Hepatocyte (in vitro differentiated cells): ENCODE data around the gene TM4SF20. TPM values are rescaled to one million over a fixed set of nuclear protein-coding genes. Genes with fewer than 3 reads are reported as not detected.

Experiments
- DNase-seq: peaks from one replicate; pipeline ENCODE4 v3.0.0-alpha.2; 2016; ENCODE audit warnings: low spot score
- H2AFZ ChIP-seq: fragments of 200-600 bp; sonication (generic); 2 replicates; pipeline ENCODE4 v1.6.0; 2016; ENCODE audit warnings: antibody characterized with exemption, mild to moderate bottlenecking
- H3K27ac ChIP-seq: fragments of 200-600 bp; sonication (generic); 2 replicates; pipeline ENCODE4 v1.5.1; 2016; ENCODE audit warnings: mild to moderate bottlenecking
- H3K27me3 ChIP-seq: fragments of 200-600 bp; sonication (generic); 2 replicates; pipeline ENCODE4 v1.6.1; 2016
- H3K36me3 ChIP-seq: fragments of 200-600 bp; sonication (generic); replicated peaks from 2 replicates; pipeline ENCODE4 v1.5.1; 2016; ENCODE audit warnings: low read depth; ENCODE audit not compliant: insufficient read depth
- H3K4me1 ChIP-seq: fragments of 200-600 bp; sonication (generic); 2 replicates; pipeline ENCODE4 v1.5.1; 2016; ENCODE audit warnings: mild to moderate bottlenecking, moderate library complexity; ENCODE audit not compliant: insufficient read depth
- H3K4me2 ChIP-seq: fragments of 200-600 bp; sonication (generic); 2 replicates; pipeline ENCODE4 v1.6.0; 2016
- H3K4me3 ChIP-seq: fragments of 200-600 bp; sonication (generic); 2 replicates; pipeline ENCODE4 v1.5.1; 2016; ENCODE audit warnings: mild to moderate bottlenecking
- H3K79me2 ChIP-seq: fragments of 200-600 bp; sonication (generic); 2 replicates; pipeline ENCODE4 v1.6.0; 2017; ENCODE audit warnings: mild to moderate bottlenecking
- H3K9me2 ChIP-seq: fragments of 200-600 bp; sonication (generic); replicated peaks from 2 replicates; pipeline ENCODE4 v1.6.0; 2017; ENCODE audit warnings: mild to moderate bottlenecking; ENCODE audit not compliant: insufficient read depth
- H3K9me3 ChIP-seq: fragments of 200-600 bp; sonication (generic); 2 replicates; pipeline ENCODE4 v1.5.1; 2016; ENCODE audit warnings: low read depth, mild to moderate bottlenecking
- H4K20me1 ChIP-seq: fragments of 200-600 bp; sonication (generic); 2 replicates; pipeline ENCODE4 v1.6.0; 2016; ENCODE audit warnings: mild to moderate bottlenecking; ENCODE audit not compliant: insufficient read depth, poor library complexity, severe bottlenecking
- EZH2 ChIP-seq: fragments of 200-600 bp; sonication (generic); IDR thresholded peaks from 2 replicates; pipeline ENCODE4 v1.6.1; 2016; ENCODE audit warnings: antibody characterized with exemption, mild to moderate bottlenecking, borderline replicate concordance
- EZH2phosphoT487 ChIP-seq: fragments of 200-600 bp; sonication (generic); IDR thresholded peaks from one replicate; pipeline ENCODE4 v1.6.1; 2018; ENCODE audit warnings: antibody characterized with exemption, mild to moderate bottlenecking, low read depth, moderate library complexity; ENCODE audit not compliant: unreplicated experiment, severe bottlenecking
- WGBS: methylation state at CpG from one replicate; pipeline ENCODE4 v1.1.6; 2016; ENCODE audit warnings: low lambda C conversion rate; ENCODE audit errors: missing lambda C conversion rate; 5-methylcytosine and 5-hydroxymethylcytosine counted together
- polyA plus RNA-seq: library from polyadenylated mRNA; unstranded; fragments of >200 nt; fragmentation: Nextera tagmentation; extraction: Ambion mirVana; gene quantifications from 2 replicates; pipeline ENCODE4 v1.2.1, GENCODE V29; 2016
- total RNA-seq: library from RNA; depleted of rRNA; stranded (reverse); fragments of >200 nt; gene quantifications from 2 replicates; pipeline ENCODE4 v1.2.3, GENCODE V29; 2014
- TF ChIP-seq, protein P1 (sequence below): fragments of 200-600 bp; sonication (generic); IDR thresholded peaks from 2 replicates; pipeline ENCODE4 v1.5.1; 2016; ENCODE audit warnings: antibody characterized with exemption, mild to moderate bottlenecking; ENCODE audit not compliant: poor library complexity

The TM4SF20 gene
- total and polyA plus RNA-seq, 2 experiments from 2014 or later = 14.2 to 46.6 TPM

DNA sequence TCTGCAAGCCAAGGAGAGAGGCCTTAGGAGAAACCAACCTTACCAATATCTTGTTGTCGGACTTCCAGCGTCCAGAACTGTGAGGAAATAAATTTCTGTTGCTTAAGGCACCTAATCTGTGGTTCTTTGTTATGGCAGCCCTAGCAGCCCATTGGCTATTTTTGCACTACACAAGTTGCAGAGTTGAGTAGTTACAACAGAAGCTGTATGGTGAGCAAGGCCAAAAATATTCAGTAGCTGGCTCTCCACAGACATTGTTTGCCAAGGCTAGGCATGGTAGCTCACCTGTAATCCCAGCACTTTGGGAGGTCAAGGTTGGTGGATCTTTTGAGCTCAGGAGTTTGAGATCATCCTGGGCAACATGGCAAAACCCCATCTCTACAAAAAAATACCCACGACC, 35.7 kb upstream of the TM4SF20 start:
- DNase-seq = no peak
- no peaks in the 10 kb centered on the region for H3K9me2 ChIP-seq
- no peak overlapping the region for H3K27ac ChIP-seq
- no peak overlapping the region for H3K4me2 ChIP-seq
- no peaks in the 10 kb centered on the region for H3K9me3 ChIP-seq
- H3K4me1 ChIP-seq = peaks cover 9% of the 10 kb centered on the region
- no peaks in the 10 kb centered on the region for H4K20me1 ChIP-seq
- TF ChIP-seq EZH2phosphoT487 = no peak
- TF ChIP-seq EZH2 = no peak
- TF ChIP-seq, protein P1, sequence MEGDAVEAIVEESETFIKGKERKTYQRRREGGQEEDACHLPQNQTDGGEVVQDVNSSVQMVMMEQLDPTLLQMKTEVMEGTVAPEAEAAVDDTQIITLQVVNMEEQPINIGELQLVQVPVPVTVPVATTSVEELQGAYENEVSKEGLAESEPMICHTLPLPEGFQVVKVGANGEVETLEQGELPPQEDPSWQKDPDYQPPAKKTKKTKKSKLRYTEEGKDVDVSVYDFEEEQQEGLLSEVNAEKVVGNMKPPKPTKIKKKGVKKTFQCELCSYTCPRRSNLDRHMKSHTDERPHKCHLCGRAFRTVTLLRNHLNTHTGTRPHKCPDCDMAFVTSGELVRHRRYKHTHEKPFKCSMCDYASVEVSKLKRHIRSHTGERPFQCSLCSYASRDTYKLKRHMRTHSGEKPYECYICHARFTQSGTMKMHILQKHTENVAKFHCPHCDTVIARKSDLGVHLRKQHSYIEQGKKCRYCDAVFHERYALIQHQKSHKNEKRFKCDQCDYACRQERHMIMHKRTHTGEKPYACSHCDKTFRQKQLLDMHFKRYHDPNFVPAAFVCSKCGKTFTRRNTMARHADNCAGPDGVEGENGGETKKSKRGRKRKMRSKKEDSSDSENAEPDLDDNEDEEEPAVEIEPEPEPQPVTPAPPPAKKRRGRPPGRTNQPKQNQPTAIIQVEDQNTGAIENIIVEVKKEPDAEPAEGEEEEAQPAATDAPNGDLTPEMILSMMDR = no peak
- H3K36me3 ChIP-seq = no peaks in the 10 kb centered on the region
- no peak overlapping the region for H3K4me3 ChIP-seq
- H3K79me2 ChIP-seq = no peaks in the 10 kb centered on the region
- H3K27me3 ChIP-seq = no peaks in the 10 kb centered on the region
- 91% methylated on average over 3 of the region's 3 CpGs for WGBS
- no peak overlapping the region for H2AFZ ChIP-seq

DNA sequence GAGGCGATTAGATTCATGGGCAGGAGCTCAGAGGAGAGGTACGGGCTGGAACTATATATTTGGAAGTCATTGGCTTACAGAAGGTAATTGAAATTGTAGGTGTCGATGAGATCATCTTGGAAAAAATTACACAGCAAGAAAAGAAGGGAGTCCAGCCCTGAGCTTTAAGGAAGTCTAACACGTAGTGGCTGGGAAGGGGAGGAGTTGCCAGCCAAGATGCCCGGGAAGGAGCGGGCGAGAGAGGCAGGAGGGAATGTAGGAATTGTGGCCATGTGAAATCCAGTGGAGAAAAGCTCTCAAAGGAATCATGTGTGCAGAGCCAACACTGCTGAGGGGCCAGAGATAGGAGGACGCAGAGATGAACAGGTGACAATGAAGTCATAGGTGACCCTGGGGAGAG, 34.3 kb upstream of the TM4SF20 start:
- Histone ChIP-seq H2AFZ (no peak overlapping the region), H3K4me2 (no peak overlapping the region), H3K9me3 (no peaks in the 10 kb centered on the region), H3K36me3 (no peaks in the 10 kb centered on the region), H3K9me2 (no peaks in the 10 kb centered on the region), H4K20me1 (no peaks in the 10 kb centered on the region), H3K27ac (peak overlapping the region; percentile 68), H3K79me2 (no peaks in the 10 kb centered on the region), H3K27me3 (no peaks in the 10 kb centered on the region), H3K4me1 (peaks cover 9% of the 10 kb centered on the region), H3K4me3 (no peak overlapping the region)
- 86% methylated on average over 8 of the region's 8 CpGs for whole genome bisulfite sequencing
- TF ChIP-seq EZH2 = no peak
- TF ChIP-seq EZH2phosphoT487 = no peak
- TF ChIP-seq, protein P1 = no peak
- no peak for DNase-seq

- WGBS = 58% methylated on average over 5 of the region's 5 CpGs
- no peak for DNase-seq
- Histone ChIP-seq H3K9me2 (no peaks in the 10 kb centered on the region), H3K4me1 (peaks cover 9% of the 10 kb centered on the region), H2AFZ (no peak overlapping the region), H3K79me2 (no peaks in the 10 kb centered on the region), H3K36me3 (no peaks in the 10 kb centered on the region), H4K20me1 (no peaks in the 10 kb centered on the region), H3K4me2 (peak overlapping the region; percentile 24), H3K4me3 (no peak overlapping the region), H3K27me3 (no peaks in the 10 kb centered on the region), H3K27ac (peak overlapping the region; percentile 68), H3K9me3 (no peaks in the 10 kb centered on the region)
- no peak for TF ChIP-seq EZH2
- TF ChIP-seq, protein P1 = no peak
These were observed 33.8 kb upstream of the TM4SF20 start for GRCh38 chr2:227412877-227413276.

DNA sequence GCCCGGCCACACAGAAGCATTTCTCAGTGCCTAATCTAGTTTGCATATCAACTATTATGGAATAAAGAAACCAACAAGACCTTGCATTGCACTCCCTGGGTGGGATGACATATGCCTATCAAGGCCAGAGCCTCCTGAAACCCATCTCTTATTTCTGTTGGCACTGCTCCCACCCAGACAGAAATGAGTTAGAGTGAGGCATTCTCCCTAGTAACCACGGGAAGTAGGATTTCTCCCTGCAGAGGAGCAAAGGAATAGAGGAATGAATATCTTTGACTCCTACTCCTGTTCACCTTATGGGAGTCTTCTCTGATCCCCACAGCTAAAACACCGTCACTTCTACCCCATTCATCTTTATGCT, 32.9 kb upstream of the TM4SF20 start:
- H3K4me1 ChIP-seq = peaks cover 11% of the 10 kb centered on the region
- 84% methylated on average over 3 of the region's 3 CpGs for whole genome bisulfite sequencing
- no peaks in the 10 kb centered on the region for H3K79me2 ChIP-seq
- no peak overlapping the region for H3K4me2 ChIP-seq
- DNase-seq = no peak
- H3K27me3 ChIP-seq = no peaks in the 10 kb centered on the region
- H3K4me3 ChIP-seq = no peak overlapping the region
- H3K36me3 ChIP-seq = no peaks in the 10 kb centered on the region
- no peaks in the 10 kb centered on the region for H4K20me1 ChIP-seq
- H2AFZ ChIP-seq = no peak overlapping the region
- TF ChIP-seq EZH2 (no peak), EZH2phosphoT487 (no peak)
- TF ChIP-seq, protein P1 = no peak
- no peaks in the 10 kb centered on the region for H3K9me3 ChIP-seq
- H3K27ac ChIP-seq = no peak overlapping the region
- no peaks in the 10 kb centered on the region for H3K9me2 ChIP-seq
